HepG2 (cell line): Measurements from ENCODE around the gene ATG2A. TPM values are rescaled to one million over a fixed set of nuclear protein-coding genes. Genes with fewer than 3 reads are reported as not detected.

Experiments
- AFF4 ChIP-seq: sonication (generic); formaldehyde crosslinking; IDR thresholded peaks from 2 replicates; pipeline ENCODE4 v1.4.0; 2020; ENCODE audit warnings: missing genetic modification reagents
- ATF2 ChIP-seq: sonication (generic); formaldehyde crosslinking; IDR thresholded peaks from 2 replicates; pipeline ENCODE4 v1.4.0; 2020; ENCODE audit warnings: missing genetic modification reagents
- ATF7 ChIP-seq, 2 experiments: fragments of 450-650 bp in 1 of 2; sonication (generic) in 1 of 2; formaldehyde crosslinking in 1 of 2; IDR thresholded peaks; 2 replicates each; pipeline versions ENCODE4 v1.4.0 to v1.6.1; 2016 to 2020; ENCODE audit warnings: antibody characterized with exemption in 1 of 2, mild to moderate bottlenecking in 1 of 2, missing genetic modification reagents in 1 of 2
- HNF1A ChIP-seq, 2 experiments: sonication (generic) in 1 of 2; formaldehyde crosslinking in 1 of 2; IDR thresholded peaks; 2 replicates each; pipeline versions ENCODE4 v1.4.0 to v1.6.1; 2016 to 2020; ENCODE audit warnings: borderline replicate concordance in 1 of 2, low read depth in 1 of 2, mild to moderate bottlenecking in 1 of 2, missing genetic modification reagents in 1 of 2
- MEIS2 ChIP-seq: sonication (generic); formaldehyde crosslinking; IDR thresholded peaks from 2 replicates; pipeline ENCODE4 v1.9.0; 2021; ENCODE audit warnings: mild to moderate bottlenecking, missing genetic modification reagents
- PITX1 ChIP-seq: sonication (generic); formaldehyde crosslinking; IDR thresholded peaks from 2 replicates; pipeline ENCODE4 v1.5.1; 2020; ENCODE audit warnings: mild to moderate bottlenecking, missing genetic modification reagents
- TAF15 ChIP-seq: fragments of 200-400 bp; formaldehyde crosslinking; IDR thresholded peaks from one replicate; pipeline ENCODE4 v1.6.1; 2018; ENCODE audit warnings: mild to moderate bottlenecking, low read depth, low read length; ENCODE audit not compliant: poor library complexity, severe bottlenecking
- TBX3 ChIP-seq: fragments of 450-650 bp; IDR thresholded peaks from 2 replicates; pipeline ENCODE4 v1.6.1; 2017; ENCODE audit warnings: antibody characterized with exemption, mild to moderate bottlenecking, inconsistent platforms, borderline replicate concordance
- TCF7 ChIP-seq: sonication (generic); IDR thresholded peaks from 2 replicates; pipeline ENCODE4 v1.6.1; 2016; ENCODE audit warnings: antibody characterized with exemption, low read depth
- ZEB1 ChIP-seq: IDR thresholded peaks from 2 replicates; pipeline ENCODE4 v1.6.1; 2012; ENCODE audit warnings: mild to moderate bottlenecking, low read depth, inconsistent platforms; ENCODE audit not compliant: insufficient replicate concordance
- ZMAT3 ChIP-seq: sonication (generic); formaldehyde crosslinking; conservative IDR thresholded peaks from 2 replicates; pipeline ENCODE4 v1.7.0; 2021; ENCODE audit warnings: missing genetic modification reagents
- ZNF235 ChIP-seq: sonication (generic); formaldehyde crosslinking; IDR thresholded peaks from 2 replicates; pipeline ENCODE4 v1.8.1; 2023; ENCODE audit warnings: mild to moderate bottlenecking, missing genetic modification reagents, borderline replicate concordance
- ZNF552 ChIP-seq: sonication (generic); formaldehyde crosslinking; IDR thresholded peaks from 2 replicates; pipeline ENCODE4 v1.9.0; 2022; ENCODE audit warnings: missing genetic modification reagents, mild to moderate bottlenecking, borderline replicate concordance
- ZNF597 ChIP-seq: sonication (generic); formaldehyde crosslinking; IDR thresholded peaks from 2 replicates; pipeline ENCODE4 v1.5.0; 2020; ENCODE audit warnings: missing genetic modification reagents
- ZNF749 ChIP-seq: sonication (generic); formaldehyde crosslinking; IDR thresholded peaks from 2 replicates; pipeline ENCODE4 v1.8.0; 2022; ENCODE audit warnings: mild to moderate bottlenecking, missing genetic modification reagents, moderate library complexity, borderline replicate concordance
- polyA plus RNA-seq, 8 experiments: library from polyadenylated mRNA; depleted of rRNA in 3 of 8; stranded (reverse) in 7 of 8; unstranded in 1 of 8; fragments of >200 nt; fragmentation: Illumina TruSeq in 4 of 8; extraction: Trizol in 4 of 8; gene quantifications; 2 replicates each; pipeline versions ENCODE4 v1.2.1 to v1.2.3, GENCODE V29; 2011 to 2016; ENCODE audit warnings: low read depth in 4 of 8, missing spikeins in 1 of 8, mixed read lengths in 1 of 8; ENCODE audit not compliant: insufficient read depth in 1 of 8
- total RNA-seq, 5 experiments: library from RNA; depleted of rRNA; stranded (reverse); fragments of >200 nt; fragmentation: Illumina TruSeq; extraction: Trizol; gene quantifications; 2 replicates each; pipeline ENCODE4 v1.2.3, GENCODE V29; 2016; ENCODE audit warnings: low read depth in 1 of 5

ATG2A gene
- total and polyA plus RNA-seq, 2 of the 13 experiments (the other 11 are each of a cell fraction or from before 2014, with no cell fraction given) = 6.7 to 8.0 TPM

- TF ChIP-seq HNF1A (IDR thresholded peaks at IDR 0.05; ENCODE audit: low read depth) (peak; percentile 69; the same call in 1 of the 2 replicates), HNF1A (CRISPR knock-in tag; IDR thresholded peaks at IDR 0.05; ENCODE audit: borderline replicate concordance) (peak; percentile 88), ZNF597 (CRISPR knock-in tag) (no peak), ZNF235 (CRISPR knock-in tag) (no peak), ATF7 (IDR thresholded peaks at IDR 0.05) (no peak), ATF7 (CRISPR knock-in tag; IDR thresholded peaks at IDR 0.05) (no peak; the same call in 1 of the 2 replicates), TBX3 (peak; percentile 67; the same call in 1 of the 2 replicates), TAF15 (peak; percentile 78), TCF7 (no peak), ATF2 (peak; percentile 74; the same call in 1 of the 2 replicates), PITX1 (peak; percentile 89), ZEB1 (no peak), MEIS2 (CRISPR knock-in tag) (peak; percentile 79), ZMAT3 (CRISPR knock-in tag) (no peak), ZNF552 (no peak; the same call in 1 of the 2 replicates), AFF4 (CRISPR knock-in tag) (no peak), ZNF749 (CRISPR knock-in tag) (0 out of 2 replicates have a peak, but pooled peaks have one; percentile 56)
Observed at GRCh38 chr11:64894070-64894811, 22.8 kb downstream of the ATG2A start (continued).
